GM23338 (cell line): ENCODE data around the gene SPAG7. TPM values are rescaled to one million over a fixed set of nuclear protein-coding genes. Genes with fewer than 3 reads are reported as not detected.

Experiments used
- ATAC-seq: fragments of 200-7000 bp; cut with Tn5 transposase; 3 replicates; pipeline ENCODE4 v1.9.1; 2020
- DNase-seq: peaks from one replicate; pipeline ENCODE4 v3.0.0-alpha.2; 2015; ENCODE audit warnings: low spot score
- H2AFZ ChIP-seq: fragments of 200-600 bp; sonication (generic); 2 replicates; pipeline ENCODE4 v1.8.0; 2016; ENCODE audit warnings: antibody characterized with exemption, mild to moderate bottlenecking, moderate library complexity
- H3F3A ChIP-seq: fragments of 200-600 bp; sonication (generic); replicated peaks from 2 replicates; pipeline ENCODE4 v1.8.0; 2017; ENCODE audit warnings: antibody characterized with exemption, mixed run types, low read depth
- H3K27ac ChIP-seq: fragments of 200-600 bp; sonication (generic); 2 replicates; pipeline ENCODE4 v1.6.1; 2016; ENCODE audit warnings: low read depth
- H3K27me3 ChIP-seq: fragments of 200-600 bp; sonication (generic); 2 replicates; pipeline ENCODE4 v1.8.0; 2016; ENCODE audit warnings: mild to moderate bottlenecking, mixed run types, moderate library complexity; ENCODE audit not compliant: insufficient read depth
- H3K36me3 ChIP-seq: fragments of 200-600 bp; sonication (generic); 2 replicates; pipeline ENCODE4 v1.8.0; 2016; ENCODE audit warnings: mild to moderate bottlenecking; ENCODE audit not compliant: insufficient read depth
- H3K4me1 ChIP-seq: fragments of 200-600 bp; sonication (generic); 2 replicates; pipeline ENCODE4 v1.8.0; 2016; ENCODE audit warnings: mild to moderate bottlenecking, moderate library complexity; ENCODE audit not compliant: insufficient read depth
- H3K4me2 ChIP-seq: fragments of 200-600 bp; sonication (generic); 2 replicates; pipeline ENCODE4 v1.7.1; 2017; ENCODE audit warnings: mixed run types
- H3K4me3 ChIP-seq: fragments of 200-600 bp; sonication (generic); 2 replicates; pipeline ENCODE4 v1.6.1; 2016; ENCODE audit warnings: mixed run types
- H3K79me2 ChIP-seq: fragments of 200-600 bp; sonication (generic); replicated peaks from 2 replicates; pipeline ENCODE4 v1.8.0; 2017; ENCODE audit warnings: mild to moderate bottlenecking; ENCODE audit not compliant: insufficient read depth
- H3K9me2 ChIP-seq: fragments of 200-600 bp; sonication (generic); 2 replicates; pipeline ENCODE4 v1.8.0; 2017; ENCODE audit not compliant: insufficient read depth
- H4K20me1 ChIP-seq: fragments of 200-600 bp; sonication (generic); replicated peaks from 2 replicates; pipeline ENCODE4 v1.8.0; 2017; ENCODE audit warnings: mild to moderate bottlenecking; ENCODE audit not compliant: insufficient read depth
- H3K27ac Mint-ChIP-seq: 2 replicates; pipeline ENCODE4 v1.8.0; 2020; ENCODE audit warnings: inconsistent platforms, mild to moderate bottlenecking, moderate library complexity, mixed read lengths
- H3K27me3 Mint-ChIP-seq: 3 replicates; pipeline ENCODE4 v1.8.0; 2022; ENCODE audit warnings: low read depth, mild to moderate bottlenecking, moderate library complexity, mixed read lengths, inconsistent platforms; ENCODE audit not compliant: insufficient read depth, poor library complexity
- H3K36me3 Mint-ChIP-seq: 3 replicates; pipeline ENCODE4 v1.8.0; 2021; ENCODE audit warnings: low read depth, mild to moderate bottlenecking, inconsistent platforms, moderate library complexity, mixed read lengths
- H3K4me1 Mint-ChIP-seq: 3 replicates; pipeline ENCODE4 v1.8.0; 2020; ENCODE audit warnings: mild to moderate bottlenecking, inconsistent platforms, mixed read lengths
- H3K4me3 Mint-ChIP-seq: 3 replicates; pipeline ENCODE4 v1.8.0; 2021; ENCODE audit warnings: moderate library complexity, mild to moderate bottlenecking, inconsistent platforms, mixed read lengths
- H3K9me3 Mint-ChIP-seq: 3 replicates; pipeline ENCODE4 v1.8.0; 2020; ENCODE audit warnings: moderate library complexity, mild to moderate bottlenecking, inconsistent platforms, mixed read lengths
- CREB1 ChIP-seq: fragments of 250-450 bp; sonication (Bioruptor Pico); IDR thresholded peaks from 2 replicates; pipeline ENCODE4 v1.5.0; 2020; ENCODE audit warnings: low read depth, mild to moderate bottlenecking, moderate library complexity
- EZH2 ChIP-seq: fragments of 200-600 bp; sonication (generic); IDR thresholded peaks from one replicate; pipeline ENCODE4 v1.8.0; 2017; ENCODE audit warnings: antibody characterized with exemption, mild to moderate bottlenecking, low read depth; ENCODE audit not compliant: unreplicated experiment
- EZH2phosphoT487 ChIP-seq: fragments of 200-600 bp; sonication (generic); IDR thresholded peaks from one replicate; pipeline ENCODE4 v1.8.1; 2018; ENCODE audit warnings: antibody characterized with exemption; ENCODE audit not compliant: unreplicated experiment
- JUNB ChIP-seq: IDR thresholded peaks from one replicate; pipeline ENCODE4 v1.6.1; 2016; ENCODE audit warnings: antibody characterized with exemption; ENCODE audit not compliant: unreplicated experiment
- NANOG ChIP-seq: IDR thresholded peaks from 2 replicates; pipeline ENCODE4 v1.6.1; 2016; ENCODE audit warnings: antibody characterized with exemption, borderline replicate concordance
- POLR2AphosphoS5 ChIP-seq: IDR thresholded peaks from 2 replicates; pipeline ENCODE4 v1.6.1; 2016; ENCODE audit warnings: antibody characterized with exemption, low read depth
- STAT1 ChIP-seq: IDR thresholded peaks from one replicate; pipeline ENCODE4 v1.6.1; 2016; ENCODE audit warnings: antibody characterized with exemption; ENCODE audit not compliant: unreplicated experiment
- ZNF114 ChIP-seq: fragments of 250-450 bp; sonication (Bioruptor Pico); IDR thresholded peaks from 2 replicates; pipeline ENCODE4 v1.5.0; 2020; ENCODE audit warnings: mild to moderate bottlenecking, moderate library complexity
- ZNF331 ChIP-seq: fragments of 250-450 bp; sonication (Bioruptor Pico); IDR thresholded peaks from 2 replicates; pipeline ENCODE4 v1.5.0; 2020; ENCODE audit warnings: low read depth, mild to moderate bottlenecking, moderate library complexity
- polyA plus RNA-seq: library from polyadenylated mRNA; unstranded; fragments of >200 nt; fragmentation: Nextera tagmentation; extraction: Ambion mirVana; gene quantifications from 2 replicates; pipeline ENCODE4 v1.2.1, GENCODE V29; 2016
- total RNA-seq: library from RNA; depleted of rRNA; stranded (reverse); fragments of >200 nt; shearing (Covaris generic); gene quantifications from 2 replicates; pipeline ENCODE4 v1.2.3, GENCODE V29; 2014
- TF ChIP-seq, protein P1 (sequence below): IDR thresholded peaks from one replicate; pipeline ENCODE4 v1.6.1; 2018; ENCODE audit warnings: antibody characterized with exemption; ENCODE audit not compliant: unreplicated experiment
- TF ChIP-seq, protein P2 (sequence below), 2 experiments: fragments of 200-600 bp in 1 of 2; sonication (generic) in 1 of 2; conservative IDR thresholded peaks; 2 replicates each; pipeline versions ENCODE4 v1.5.1 to v1.6.1; 2016 to 2017; ENCODE audit warnings: antibody characterized with exemption in 2 of 2, low read depth in 2 of 2, mild to moderate bottlenecking in 2 of 2, moderate library complexity in 1 of 2

SPAG7 gene
- total and polyA plus RNA-seq, 2 experiments from 2014 or later = 77.9 to 226 TPM

DNA sequence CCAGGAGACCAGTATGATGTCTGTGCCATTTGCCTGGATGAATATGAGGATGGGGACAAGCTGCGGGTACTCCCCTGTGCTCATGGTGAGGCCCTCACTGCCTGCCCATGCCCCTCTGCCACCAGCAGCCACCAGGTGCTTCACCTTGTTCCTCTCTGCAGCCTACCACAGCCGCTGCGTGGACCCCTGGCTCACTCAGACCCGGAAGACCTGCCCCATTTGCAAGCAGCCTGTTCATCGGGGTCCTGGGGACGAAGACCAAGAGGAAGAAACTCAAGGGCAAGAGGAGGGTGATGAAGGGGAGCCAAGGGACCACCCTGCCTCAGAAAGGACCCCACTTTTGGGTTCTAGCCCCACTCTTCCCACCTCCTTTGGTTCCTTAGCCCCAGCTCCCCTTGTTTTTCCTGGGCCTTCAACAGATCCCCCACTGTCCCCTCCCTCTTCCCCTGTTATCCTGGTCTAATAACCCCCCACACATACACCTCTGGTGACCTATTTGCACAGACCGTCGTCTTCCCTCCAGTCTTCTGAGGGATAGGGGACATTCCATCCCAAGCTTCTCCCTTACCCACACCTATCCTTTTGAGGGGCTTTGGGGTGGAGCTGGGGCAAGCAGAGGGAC lies 23.0 kb downstream of the SPAG7 start:
- peaks cover 21% of the 10 kb centered on the region for H3K36me3 ChIP-seq
- peaks cover 34% of the 10 kb centered on the region for H4K20me1 ChIP-seq
- H3K27me3 Mint-ChIP-seq = peaks cover 36% of the 10 kb centered on the region
- no peak overlapping the region for H2AFZ ChIP-seq
- no peaks in the 10 kb centered on the region for H3K9me2 ChIP-seq
- H3K4me2 ChIP-seq = peak overlapping the region; percentile 96
- H3K9me3 Mint-ChIP-seq = no peaks in the 10 kb centered on the region; the same call in 2 of the 3 replicates
- peak overlapping the region; percentile 96; the same call in 1 of the 2 replicates for H3K4me3 ChIP-seq
- H3K4me3 Mint-ChIP-seq = peak overlapping the region; percentile 92; the same call in 2 of the 3 replicates
- H3K36me3 Mint-ChIP-seq = peaks cover 74% of the 10 kb centered on the region
- peaks cover 34% of the 10 kb centered on the region for H3K4me1 ChIP-seq
- H3K79me2 ChIP-seq = peaks cover 58% of the 10 kb centered on the region
- H3K27ac ChIP-seq = peak overlapping the region; percentile 100
- peak overlapping the region; percentile 92 for H3K27ac Mint-ChIP-seq
- TF ChIP-seq POLR2AphosphoS5 (no peak; the same call in 1 of the 2 replicates), ZNF331 (CRISPR knock-in tag) (no peak), EZH2 (no peak), STAT1 (no peak), CREB1 (CRISPR knock-in tag) (no peak)
- H3F3A ChIP-seq = peaks cover 58% of the 10 kb centered on the region
- peaks cover 38% of the 10 kb centered on the region for H3K4me1 Mint-ChIP-seq
- ATAC-seq = no peak
- peak; percentile 23 for DNase-seq
- H3K27me3 ChIP-seq = no peaks in the 10 kb centered on the region

DNA sequence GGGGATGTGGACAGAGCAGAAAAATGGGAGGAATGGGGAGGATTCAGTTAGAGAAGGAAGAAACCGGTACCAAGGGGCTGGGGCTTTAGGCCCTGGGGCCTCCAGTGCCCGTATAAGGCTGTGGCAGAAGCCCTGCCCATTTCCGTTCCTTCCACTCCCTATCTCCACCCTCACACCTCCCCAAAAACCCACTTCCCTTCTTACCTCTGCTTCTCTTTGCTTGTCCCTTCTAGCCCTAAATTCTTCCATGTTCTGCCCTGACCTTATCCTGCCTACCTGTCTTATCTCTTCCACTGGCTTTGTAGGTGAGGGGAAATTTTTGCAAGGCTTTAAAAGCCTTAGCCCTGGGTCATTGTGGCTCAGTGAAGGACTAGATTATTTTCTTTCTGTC lies 23.5 kb downstream of the SPAG7 start:
- peak overlapping the region; percentile 100 for H3K27ac ChIP-seq
- H3K4me1 Mint-ChIP-seq = peaks cover 39% of the 10 kb centered on the region
- peaks cover 61% of the 10 kb centered on the region for H3F3A ChIP-seq
- peaks cover 59% of the 10 kb centered on the region for H3K79me2 ChIP-seq
- no peaks in the 10 kb centered on the region for H3K9me2 ChIP-seq
- H3K27me3 Mint-ChIP-seq = peaks cover 36% of the 10 kb centered on the region
- H3K4me1 ChIP-seq = peaks cover 34% of the 10 kb centered on the region
- peaks cover 21% of the 10 kb centered on the region for H3K36me3 ChIP-seq
- DNase-seq (peak; percentile 32), ATAC-seq (no peak)
- H3K4me3 Mint-ChIP-seq = peak overlapping the region; percentile 35; the same call in 1 of the 3 replicates
- no peak overlapping the region for H3K4me2 ChIP-seq
- H4K20me1 ChIP-seq = peaks cover 34% of the 10 kb centered on the region
- no peak overlapping the region for H3K4me3 ChIP-seq
- H3K27me3 ChIP-seq = no peaks in the 10 kb centered on the region
- H3K9me3 Mint-ChIP-seq = no peaks in the 10 kb centered on the region; the same call in 2 of the 3 replicates
- peak overlapping the region; percentile 92 for H3K27ac Mint-ChIP-seq
- peaks cover 76% of the 10 kb centered on the region for H3K36me3 Mint-ChIP-seq
- no peak overlapping the region for H2AFZ ChIP-seq
- TF ChIP-seq STAT1 (no peak), ZNF331 (CRISPR knock-in tag) (no peak), POLR2AphosphoS5 (no peak), CREB1 (CRISPR knock-in tag) (no peak), EZH2phosphoT487 (no peak), JUNB (no peak), ZNF114 (CRISPR knock-in tag) (no peak), NANOG (no peak), EZH2 (no peak)
- TF ChIP-seq, protein P1, sequence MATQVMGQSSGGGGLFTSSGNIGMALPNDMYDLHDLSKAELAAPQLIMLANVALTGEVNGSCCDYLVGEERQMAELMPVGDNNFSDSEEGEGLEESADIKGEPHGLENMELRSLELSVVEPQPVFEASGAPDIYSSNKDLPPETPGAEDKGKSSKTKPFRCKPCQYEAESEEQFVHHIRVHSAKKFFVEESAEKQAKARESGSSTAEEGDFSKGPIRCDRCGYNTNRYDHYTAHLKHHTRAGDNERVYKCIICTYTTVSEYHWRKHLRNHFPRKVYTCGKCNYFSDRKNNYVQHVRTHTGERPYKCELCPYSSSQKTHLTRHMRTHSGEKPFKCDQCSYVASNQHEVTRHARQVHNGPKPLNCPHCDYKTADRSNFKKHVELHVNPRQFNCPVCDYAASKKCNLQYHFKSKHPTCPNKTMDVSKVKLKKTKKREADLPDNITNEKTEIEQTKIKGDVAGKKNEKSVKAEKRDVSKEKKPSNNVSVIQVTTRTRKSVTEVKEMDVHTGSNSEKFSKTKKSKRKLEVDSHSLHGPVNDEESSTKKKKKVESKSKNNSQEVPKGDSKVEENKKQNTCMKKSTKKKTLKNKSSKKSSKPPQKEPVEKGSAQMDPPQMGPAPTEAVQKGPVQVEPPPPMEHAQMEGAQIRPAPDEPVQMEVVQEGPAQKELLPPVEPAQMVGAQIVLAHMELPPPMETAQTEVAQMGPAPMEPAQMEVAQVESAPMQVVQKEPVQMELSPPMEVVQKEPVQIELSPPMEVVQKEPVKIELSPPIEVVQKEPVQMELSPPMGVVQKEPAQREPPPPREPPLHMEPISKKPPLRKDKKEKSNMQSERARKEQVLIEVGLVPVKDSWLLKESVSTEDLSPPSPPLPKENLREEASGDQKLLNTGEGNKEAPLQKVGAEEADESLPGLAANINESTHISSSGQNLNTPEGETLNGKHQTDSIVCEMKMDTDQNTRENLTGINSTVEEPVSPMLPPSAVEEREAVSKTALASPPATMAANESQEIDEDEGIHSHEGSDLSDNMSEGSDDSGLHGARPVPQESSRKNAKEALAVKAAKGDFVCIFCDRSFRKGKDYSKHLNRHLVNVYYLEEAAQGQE = no peak
- TF ChIP-seq, protein P2, sequence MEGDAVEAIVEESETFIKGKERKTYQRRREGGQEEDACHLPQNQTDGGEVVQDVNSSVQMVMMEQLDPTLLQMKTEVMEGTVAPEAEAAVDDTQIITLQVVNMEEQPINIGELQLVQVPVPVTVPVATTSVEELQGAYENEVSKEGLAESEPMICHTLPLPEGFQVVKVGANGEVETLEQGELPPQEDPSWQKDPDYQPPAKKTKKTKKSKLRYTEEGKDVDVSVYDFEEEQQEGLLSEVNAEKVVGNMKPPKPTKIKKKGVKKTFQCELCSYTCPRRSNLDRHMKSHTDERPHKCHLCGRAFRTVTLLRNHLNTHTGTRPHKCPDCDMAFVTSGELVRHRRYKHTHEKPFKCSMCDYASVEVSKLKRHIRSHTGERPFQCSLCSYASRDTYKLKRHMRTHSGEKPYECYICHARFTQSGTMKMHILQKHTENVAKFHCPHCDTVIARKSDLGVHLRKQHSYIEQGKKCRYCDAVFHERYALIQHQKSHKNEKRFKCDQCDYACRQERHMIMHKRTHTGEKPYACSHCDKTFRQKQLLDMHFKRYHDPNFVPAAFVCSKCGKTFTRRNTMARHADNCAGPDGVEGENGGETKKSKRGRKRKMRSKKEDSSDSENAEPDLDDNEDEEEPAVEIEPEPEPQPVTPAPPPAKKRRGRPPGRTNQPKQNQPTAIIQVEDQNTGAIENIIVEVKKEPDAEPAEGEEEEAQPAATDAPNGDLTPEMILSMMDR (conservative IDR thresholded peaks at IDR 0.05; ENCODE audit: low read depth in 2 of 2) = no peak
